Uterus (tissue), 2 donors: ENCODE results near the gene ZDHHC1.

Experiments used
- POLR2A ChIP-seq, 2 donors: fragments of 450-650 bp; IDR thresholded peaks; one replicate each; pipeline ENCODE4 v1.6.1; 2016; ENCODE audit warnings: antibody characterized with exemption in 2 of 2, mild to moderate bottlenecking in 1 of 2, moderate library complexity in 1 of 2
- TF ChIP-seq, protein P1 (sequence below), 4 experiments: fragments of 200-600 bp in 2 of 4; fragments of 450-650 bp in 2 of 4; sonication (generic) in 2 of 4; IDR thresholded peaks; one replicate each; pipeline ENCODE4 v1.5.1; 2016 to 2019; ENCODE audit warnings: antibody characterized with exemption in 4 of 4, mild to moderate bottlenecking in 2 of 4, moderate library complexity in 1 of 4

DNA sequence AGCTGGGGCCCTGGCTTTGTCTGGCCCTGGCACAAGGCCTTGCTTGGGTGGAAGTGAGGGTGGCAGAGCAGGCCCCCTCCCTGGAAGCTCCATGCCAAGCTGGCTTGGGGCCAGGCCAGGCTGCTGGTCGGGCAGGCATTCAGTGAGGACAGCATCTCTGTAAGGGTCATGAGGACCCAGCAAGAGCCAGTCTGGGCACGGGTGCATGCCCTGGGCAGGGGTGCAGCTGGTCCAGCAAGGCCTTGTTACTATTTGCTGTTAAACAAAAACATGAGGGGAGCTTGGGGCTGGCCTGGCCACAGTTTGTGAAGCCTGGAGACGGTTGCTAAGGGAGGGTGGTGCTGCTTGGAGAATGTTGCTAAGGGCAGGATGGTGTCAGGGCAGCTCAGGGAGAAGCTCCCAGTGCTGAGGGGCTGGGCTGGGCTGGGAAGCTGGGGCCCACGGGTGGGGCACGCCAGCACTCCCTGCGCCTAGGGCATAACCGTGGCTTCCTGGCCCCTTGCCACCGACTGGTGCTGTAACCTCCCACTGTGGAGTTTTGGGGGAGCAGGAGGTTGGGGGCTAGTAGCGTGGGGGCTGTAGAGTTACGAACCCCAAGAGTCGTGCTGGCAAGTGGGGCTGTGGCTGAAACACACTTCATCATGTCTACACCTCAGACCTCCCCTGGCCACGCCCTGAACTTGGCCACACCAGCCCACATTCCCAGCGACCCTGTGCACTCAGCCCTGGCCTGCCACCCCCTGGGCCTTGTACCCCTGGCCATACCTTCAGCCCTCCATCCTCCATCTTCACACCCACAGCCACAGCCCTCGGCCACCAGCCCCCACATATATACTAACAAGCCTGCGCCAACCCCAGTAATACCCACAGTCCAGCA, 24.6 kb downstream of the ZDHHC1 start:
- TF ChIP-seq, protein P1, sequence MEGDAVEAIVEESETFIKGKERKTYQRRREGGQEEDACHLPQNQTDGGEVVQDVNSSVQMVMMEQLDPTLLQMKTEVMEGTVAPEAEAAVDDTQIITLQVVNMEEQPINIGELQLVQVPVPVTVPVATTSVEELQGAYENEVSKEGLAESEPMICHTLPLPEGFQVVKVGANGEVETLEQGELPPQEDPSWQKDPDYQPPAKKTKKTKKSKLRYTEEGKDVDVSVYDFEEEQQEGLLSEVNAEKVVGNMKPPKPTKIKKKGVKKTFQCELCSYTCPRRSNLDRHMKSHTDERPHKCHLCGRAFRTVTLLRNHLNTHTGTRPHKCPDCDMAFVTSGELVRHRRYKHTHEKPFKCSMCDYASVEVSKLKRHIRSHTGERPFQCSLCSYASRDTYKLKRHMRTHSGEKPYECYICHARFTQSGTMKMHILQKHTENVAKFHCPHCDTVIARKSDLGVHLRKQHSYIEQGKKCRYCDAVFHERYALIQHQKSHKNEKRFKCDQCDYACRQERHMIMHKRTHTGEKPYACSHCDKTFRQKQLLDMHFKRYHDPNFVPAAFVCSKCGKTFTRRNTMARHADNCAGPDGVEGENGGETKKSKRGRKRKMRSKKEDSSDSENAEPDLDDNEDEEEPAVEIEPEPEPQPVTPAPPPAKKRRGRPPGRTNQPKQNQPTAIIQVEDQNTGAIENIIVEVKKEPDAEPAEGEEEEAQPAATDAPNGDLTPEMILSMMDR (IDR thresholded peaks at IDR 0.05): no peak
- no peak for TF ChIP-seq POLR2A (IDR thresholded peaks at IDR 0.05)
